GM10248 (cell line): ENCODE measurements around the gene VEGFB.
A peak's percentile ranks its signal among the peaks of the same experiment; 100 is the strongest.

Experiments
- CTCF ChIA-PET: fragments of 300-600 bp; sonication (Branson Sonifier 250); formaldehyde crosslinking; extraction: SDS; loops from one replicate; lab custom pipeline; 2021; ENCODE audit warnings: antibody characterized with exemption; lab: Yijun Ruan, JAX
- POLR2A ChIA-PET: fragments of 350-650 bp; sonication (Branson Sonifier 250); formaldehyde crosslinking; extraction: SDS; loops from one replicate; lab custom pipeline; 2020; ENCODE audit warnings: antibody characterized with exemption; lab: Yijun Ruan, JAX
- DNase-seq: peaks from one replicate; pipeline ENCODE4 v3.0.0; 2012; ENCODE audit errors: extremely low spot score
- CTCF ChIP-seq: IDR thresholded peaks from 2 replicates; pipeline ENCODE4 v1.5.1; 2012; ENCODE audit warnings: mild to moderate bottlenecking, low read depth; ENCODE audit errors: extremely low read depth, missing control alignments, control extremely low read depth

The VEGFB gene

GRCh38 chr11:64266339-64266738 lies 32.0 kb downstream of the VEGFB start:
- ChIA-PET POLR2A (no interaction called here), CTCF (interaction anchor here (1.3 to 15.3 kb wide), 3 partner anchors 16 to 37 kb away, joined by 3 to 164 read pairs (median 134); partner anchors contain the start of genes CATSPERZ, ESRRA and PLCB3)
- TF ChIP-seq CTCF = no peak
- DNase-seq = no peak

DNA sequence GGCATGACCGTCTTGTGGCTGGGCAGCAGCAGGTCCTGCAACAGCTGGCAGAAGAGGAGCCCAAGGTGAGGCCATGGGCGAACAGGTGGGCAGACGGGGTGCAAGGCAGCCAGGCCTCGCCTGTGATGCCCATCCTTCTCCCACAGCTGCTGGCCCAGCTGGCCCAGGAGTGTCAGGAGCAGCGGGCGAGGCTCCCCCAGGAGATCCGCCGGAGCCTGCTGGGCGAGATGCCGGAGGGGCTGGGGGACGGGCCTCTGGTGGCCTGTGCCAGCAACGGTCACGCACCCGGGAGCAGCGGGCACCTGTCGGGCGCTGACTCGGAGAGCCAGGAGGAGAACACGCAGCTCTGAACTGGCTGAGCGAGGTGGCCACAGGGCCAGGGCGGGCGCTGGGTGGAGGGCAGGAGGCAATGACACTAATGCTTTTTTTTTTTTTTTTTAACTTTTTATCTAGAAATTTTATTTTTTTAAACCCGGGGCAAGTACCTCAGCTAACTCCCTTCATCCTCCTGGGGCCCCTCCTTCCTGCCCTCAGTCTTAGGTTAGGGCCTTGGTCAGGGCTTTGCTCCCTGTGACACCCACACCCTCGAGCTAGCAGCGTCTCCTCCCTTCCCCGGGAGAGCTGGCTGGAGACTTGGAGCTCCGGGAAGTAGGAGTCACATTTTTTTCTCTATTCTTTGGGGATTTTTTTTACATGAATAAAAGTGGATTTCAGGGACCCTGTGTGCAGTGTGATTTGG lies 33.0 kb downstream of the VEGFB start:
- ChIA-PET CTCF (interaction anchor here (1.2 to 15.3 kb wide), 5 partner anchors 17 to 62 kb away, joined by 3 to 164 read pairs (median 23); partner anchors contain the start of genes CATSPERZ, ESRRA, FERMT3 and PLCB3), POLR2A (interaction anchor here (0.6 to 1.0 kb wide), 4 partner anchors 11 to 520 kb away, joined by 3 to 6 read pairs (median 5); no protein-coding TSS in a partner anchor)
- no peak for TF ChIP-seq CTCF
- DNase-seq = no peak

GRCh38 chr11:64268025-64268892 lies 33.9 kb downstream of the VEGFB start:
- TF ChIP-seq CTCF = no peak
- DNase-seq = no peak
- ChIA-PET CTCF (interaction anchor here (0.7 to 15.3 kb wide), 9 partner anchors 13 to 64 kb away, joined by 3 to 164 read pairs (median 4); partner anchors contain the start of genes CATSPERZ, ESRRA, FERMT3 and PLCB3), POLR2A (interaction anchor here (0.6 to 2.2 kb wide), 9 partner anchors 9 to 83 kb away, joined by 3 to 8 read pairs (median 5); partner anchors contain the start of genes BAD, FERMT3 and FKBP2)

DNA sequence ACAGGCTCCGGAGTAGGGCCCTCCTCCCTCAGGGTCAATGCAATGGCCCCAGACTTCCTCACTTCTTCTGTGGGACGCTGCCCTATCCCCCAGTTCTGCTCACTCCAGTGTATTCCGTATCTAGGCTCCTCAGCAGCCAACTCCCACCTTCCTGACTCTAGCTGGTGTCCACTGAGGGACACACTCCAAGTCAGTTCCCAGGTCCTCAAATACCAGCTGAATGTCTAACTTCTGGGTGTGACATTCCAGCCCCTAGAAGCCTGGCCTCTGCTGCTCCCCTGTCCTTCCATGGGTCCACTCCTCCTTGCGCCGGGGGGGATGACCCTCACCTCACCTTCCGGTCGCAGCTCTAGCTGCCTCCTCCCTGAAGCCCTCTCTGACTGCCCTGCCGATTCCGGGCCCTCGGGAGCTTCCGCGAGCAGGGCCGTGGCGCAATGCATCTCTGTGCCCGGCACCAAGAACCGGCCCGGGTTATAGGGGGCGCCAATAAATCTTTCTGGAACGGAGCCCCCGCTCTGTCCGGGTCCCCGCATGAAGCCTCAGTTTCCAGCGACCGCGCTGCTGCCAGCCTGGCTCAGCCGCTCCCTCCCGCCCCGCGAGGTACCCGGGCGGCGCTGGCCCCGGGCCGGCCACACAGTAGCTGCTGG lies 34.6 kb downstream of the VEGFB start:
- no peak for TF ChIP-seq CTCF
- POLR2A ChIA-PET = interaction anchor here (0.8 to 2.2 kb wide), 6 partner anchors 10 to 63 kb away, joined by 4 to 8 read pairs (median 6); partner anchors contain the start of genes BAD, FERMT3 and FKBP2
- CTCF ChIA-PET = interaction anchor here (0.7 to 15.3 kb wide), 8 partner anchors 13 to 64 kb away, joined by 3 to 164 read pairs (median 4); partner anchors contain the start of genes CATSPERZ, ESRRA, FERMT3 and NUDT22
- DNase-seq = peak; percentile 52

DNA sequence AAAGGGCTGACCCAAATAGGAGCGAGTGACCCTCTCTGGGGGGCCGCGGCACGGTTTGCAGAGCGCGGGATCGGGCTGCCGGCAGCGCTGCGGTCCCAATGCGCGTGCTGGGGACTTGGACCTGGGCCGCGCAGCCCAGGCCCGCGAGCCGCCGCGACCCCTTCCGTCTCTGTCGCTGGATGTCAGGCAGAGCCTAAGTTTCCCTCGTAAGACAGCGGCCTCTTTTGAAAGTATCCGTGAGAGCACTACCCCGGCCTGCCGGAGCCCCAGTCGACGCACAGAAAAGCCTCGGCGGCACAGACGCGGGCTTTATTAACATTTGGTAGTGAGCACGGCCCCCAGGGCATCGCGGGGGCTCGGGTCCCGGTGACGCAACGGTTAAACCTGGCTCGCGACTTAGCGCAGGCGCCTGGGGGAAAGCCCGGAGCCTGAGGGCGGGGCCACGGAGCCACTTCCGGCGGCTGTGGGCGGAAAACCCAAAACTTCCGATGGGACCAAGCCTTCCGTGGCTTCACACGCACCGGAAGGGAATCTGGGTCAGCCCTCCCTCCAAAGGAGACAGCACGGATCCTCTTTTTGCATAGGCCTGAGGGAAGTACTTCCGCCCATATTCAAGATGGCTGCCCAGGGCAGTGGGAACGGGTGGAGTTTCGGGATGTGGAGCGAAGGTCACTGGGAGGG lies 35.3 kb downstream of the VEGFB start:
- CTCF ChIA-PET = interaction anchor here (0.6 to 15.3 kb wide), 6 partner anchors 19 to 65 kb away, joined by 3 to 164 read pairs (median 14); partner anchors contain the start of genes CATSPERZ, ESRRA, FERMT3 and NUDT22
- DNase-seq = peak; percentile 91
- POLR2A ChIA-PET = interaction anchor here (0.9 to 2.2 kb wide), 6 partner anchors 15 to 63 kb away, joined by 4 to 8 read pairs (median 6); partner anchors contain the start of genes BAD, FERMT3, FKBP2 and PRDX5
- TF ChIP-seq CTCF = no peak
